HepG2 (cell line): ENCODE data around the gene BORCS5. TPM values are rescaled to one million over a fixed set of nuclear protein-coding genes. Genes with fewer than 3 reads are reported as not detected.
A peak's percentile ranks its signal among the peaks of the same experiment; 100 is the strongest.

Experiments
- ARNTL ChIP-seq: sonication (generic); formaldehyde crosslinking; IDR thresholded peaks from 2 replicates; pipeline ENCODE4 v1.4.0; 2020; ENCODE audit warnings: mild to moderate bottlenecking, missing genetic modification reagents
- ETV5 ChIP-seq: IDR thresholded peaks from 2 replicates; pipeline ENCODE4 v1.6.1; 2018; ENCODE audit warnings: missing biosample characterization, missing genetic modification reagents, inconsistent platforms, borderline replicate concordance
- HMG20B ChIP-seq: conservative IDR thresholded peaks from 2 replicates; pipeline ENCODE4 v1.6.1; 2016; ENCODE audit warnings: missing genetic modification reagents, missing compliant biosample characterization
- NONO ChIP-seq, 2 experiments: fragments of 450-650 bp in 1 of 2; sonication (generic) in 1 of 2; formaldehyde crosslinking in 1 of 2; IDR thresholded peaks in 1 of 2; conservative IDR thresholded peaks in 1 of 2; 2 replicates each; pipeline versions ENCODE4 v1.6.1 to v1.8.0; 2017 to 2022; ENCODE audit warnings: mild to moderate bottlenecking in 1 of 2, missing genetic modification reagents in 1 of 2, moderate library complexity in 1 of 2
- PHB2 ChIP-seq: fragments of 450-650 bp; IDR thresholded peaks from 2 replicates; pipeline ENCODE4 v1.6.1; 2018; ENCODE audit not compliant: partially characterized antibody
- POGZ ChIP-seq: sonication (generic); formaldehyde crosslinking; IDR thresholded peaks from 2 replicates; pipeline ENCODE4 v1.4.0; 2020; ENCODE audit warnings: mild to moderate bottlenecking, missing genetic modification reagents
- RFX3 ChIP-seq: IDR thresholded peaks from 2 replicates; pipeline ENCODE4 v1.6.1; 2016; ENCODE audit warnings: missing biosample characterization, missing genetic modification reagents
- SETDB1 ChIP-seq: sonication (generic); formaldehyde crosslinking; IDR thresholded peaks from 2 replicates; pipeline ENCODE4 v1.5.1; 2020; ENCODE audit warnings: missing genetic modification reagents, mild to moderate bottlenecking, borderline replicate concordance
- SP140L ChIP-seq: sonication (generic); formaldehyde crosslinking; IDR thresholded peaks from 2 replicates; pipeline ENCODE4 v1.4.0; 2020; ENCODE audit warnings: missing genetic modification reagents, borderline replicate concordance
- SP5 ChIP-seq: IDR thresholded peaks from 2 replicates; pipeline ENCODE4 v1.6.1; 2016; ENCODE audit warnings: low read depth, borderline replicate concordance
- TBX2 ChIP-seq: sonication (generic); formaldehyde crosslinking; IDR thresholded peaks from 2 replicates; pipeline ENCODE4 v1.5.0; 2020; ENCODE audit warnings: missing genetic modification reagents, mild to moderate bottlenecking, borderline replicate concordance
- XBP1 ChIP-seq: sonication (generic); formaldehyde crosslinking; IDR thresholded peaks from 2 replicates; pipeline ENCODE4 v1.5.0; 2020; ENCODE audit warnings: missing genetic modification reagents
- ZMAT3 ChIP-seq: sonication (generic); formaldehyde crosslinking; conservative IDR thresholded peaks from 2 replicates; pipeline ENCODE4 v1.7.0; 2021; ENCODE audit warnings: missing genetic modification reagents
- ZNF274 ChIP-seq: sonication (generic); formaldehyde crosslinking; IDR thresholded peaks from 2 replicates; pipeline ENCODE4 v1.5.1; 2020; ENCODE audit warnings: mild to moderate bottlenecking, missing genetic modification reagents
- ZNF317 ChIP-seq: sonication (generic); formaldehyde crosslinking; IDR thresholded peaks from 2 replicates; pipeline ENCODE4 v1.5.0; 2020; ENCODE audit warnings: mild to moderate bottlenecking, missing genetic modification reagents
- ZNF34 ChIP-seq: sonication (generic); formaldehyde crosslinking; IDR thresholded peaks from 2 replicates; pipeline ENCODE4 v1.4.0; 2020; ENCODE audit warnings: mild to moderate bottlenecking, missing genetic modification reagents, borderline replicate concordance
- ZNF501 ChIP-seq: sonication (generic); formaldehyde crosslinking; IDR thresholded peaks from 2 replicates; pipeline ENCODE4 v1.5.1; 2020; ENCODE audit warnings: mild to moderate bottlenecking, moderate library complexity, missing genetic modification reagents
- ZNF749 ChIP-seq: sonication (generic); formaldehyde crosslinking; IDR thresholded peaks from 2 replicates; pipeline ENCODE4 v1.8.0; 2022; ENCODE audit warnings: mild to moderate bottlenecking, missing genetic modification reagents, moderate library complexity, borderline replicate concordance
- polyA plus RNA-seq, 8 experiments: library from polyadenylated mRNA; depleted of rRNA in 3 of 8; stranded (reverse) in 7 of 8; unstranded in 1 of 8; fragments of >200 nt; fragmentation: Illumina TruSeq in 4 of 8; extraction: Trizol in 4 of 8; gene quantifications; 2 replicates each; pipeline versions ENCODE4 v1.2.1 to v1.2.3, GENCODE V29; 2011 to 2016; ENCODE audit warnings: low read depth in 4 of 8, missing spikeins in 1 of 8, mixed read lengths in 1 of 8; ENCODE audit not compliant: insufficient read depth in 1 of 8
- total RNA-seq, 5 experiments: library from RNA; depleted of rRNA; stranded (reverse); fragments of >200 nt; fragmentation: Illumina TruSeq; extraction: Trizol; gene quantifications; 2 replicates each; pipeline ENCODE4 v1.2.3, GENCODE V29; 2016; ENCODE audit warnings: low read depth in 1 of 5
- TF ChIP-seq, protein P1 (sequence below): IDR thresholded peaks from 2 replicates; pipeline ENCODE4 v1.6.1; 2018; ENCODE audit warnings: missing genetic modification reagents, mild to moderate bottlenecking, missing compliant biosample characterization
- TF ChIP-seq, protein P2 (sequence below): sonication (generic); formaldehyde crosslinking; IDR thresholded peaks from 2 replicates; pipeline ENCODE4 v1.4.0; 2020; ENCODE audit warnings: mild to moderate bottlenecking, low read depth, missing genetic modification reagents
- TF ChIP-seq, protein P3 (sequence below): sonication (generic); formaldehyde crosslinking; IDR thresholded peaks from 2 replicates; pipeline ENCODE4 v1.4.0; 2020; ENCODE audit warnings: missing genetic modification reagents
- TF ChIP-seq, protein P4 (sequence below): sonication (generic); formaldehyde crosslinking; conservative IDR thresholded peaks from 2 replicates; pipeline ENCODE4 v1.8.1; 2023; ENCODE audit warnings: missing genetic modification reagents
- TF ChIP-seq, protein P5 (sequence below): sonication (generic); formaldehyde crosslinking; IDR thresholded peaks from 2 replicates; pipeline ENCODE4 v1.9.0; 2022; ENCODE audit warnings: low read depth, missing genetic modification reagents

The BORCS5 gene
- total and polyA plus RNA-seq, 2 of the 13 experiments (the other 11 are each of a cell fraction or from before 2014, with no cell fraction given) = 3.9 to 4.7 TPM

DNA sequence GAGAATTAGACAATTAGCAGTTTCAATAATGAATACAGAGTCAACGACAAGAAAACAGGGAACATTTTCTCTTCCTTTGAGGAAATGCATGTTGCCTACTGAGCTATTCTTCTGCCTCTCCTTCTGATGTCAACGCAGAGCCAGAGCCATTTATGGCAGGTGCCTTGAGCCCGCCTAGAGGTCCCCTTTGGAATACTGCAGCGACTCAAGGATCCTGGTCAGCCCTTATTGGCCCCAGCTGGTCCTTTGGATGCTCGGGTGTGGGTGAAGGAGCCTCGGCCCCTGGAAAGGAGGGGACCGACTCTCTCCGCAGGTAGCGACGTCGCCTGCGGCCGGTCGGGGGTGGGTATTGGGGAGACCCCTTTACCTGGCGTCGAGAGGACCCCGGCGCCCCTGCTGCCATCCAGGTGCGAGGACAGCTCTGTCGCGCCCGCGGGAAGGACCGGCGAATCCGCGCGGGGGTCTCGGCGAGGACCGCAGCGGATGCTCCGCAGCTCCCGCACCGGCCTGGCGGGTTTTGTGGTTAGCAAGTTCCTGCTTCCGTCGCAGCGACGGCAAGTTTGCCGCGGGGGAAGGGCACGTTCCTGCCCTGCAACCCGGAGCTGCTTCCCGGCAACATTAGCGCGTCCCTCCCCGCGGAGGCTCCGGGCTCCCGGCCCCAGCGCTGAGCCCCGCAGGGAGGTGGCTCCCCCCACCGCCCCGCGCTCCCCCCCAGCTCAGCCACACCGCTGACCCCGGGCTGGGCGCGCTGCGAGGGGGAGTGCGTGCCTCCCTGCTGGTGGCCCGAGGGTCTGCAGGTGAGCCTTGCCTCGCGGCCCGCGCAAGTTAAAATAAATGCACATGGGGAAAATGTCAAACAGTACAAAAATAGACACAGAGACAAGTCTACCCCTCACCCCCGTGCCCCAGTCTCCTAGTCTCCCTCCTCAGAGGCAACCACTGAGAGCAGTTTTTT is 6.9 kb upstream of the BORCS5 start, which contains the start of gene MANSC1 (continued):
- TF ChIP-seq, protein P1, sequence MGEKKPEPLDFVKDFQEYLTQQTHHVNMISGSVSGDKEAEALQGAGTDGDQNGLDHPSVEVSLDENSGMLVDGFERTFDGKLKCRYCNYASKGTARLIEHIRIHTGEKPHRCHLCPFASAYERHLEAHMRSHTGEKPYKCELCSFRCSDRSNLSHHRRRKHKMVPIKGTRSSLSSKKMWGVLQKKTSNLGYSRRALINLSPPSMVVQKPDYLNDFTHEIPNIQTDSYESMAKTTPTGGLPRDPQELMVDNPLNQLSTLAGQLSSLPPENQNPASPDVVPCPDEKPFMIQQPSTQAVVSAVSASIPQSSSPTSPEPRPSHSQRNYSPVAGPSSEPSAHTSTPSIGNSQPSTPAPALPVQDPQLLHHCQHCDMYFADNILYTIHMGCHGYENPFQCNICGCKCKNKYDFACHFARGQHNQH (CRISPR knock-in tag) = peak; percentile 34; the same call in 1 of the 2 replicates
- TF ChIP-seq, protein P2, sequence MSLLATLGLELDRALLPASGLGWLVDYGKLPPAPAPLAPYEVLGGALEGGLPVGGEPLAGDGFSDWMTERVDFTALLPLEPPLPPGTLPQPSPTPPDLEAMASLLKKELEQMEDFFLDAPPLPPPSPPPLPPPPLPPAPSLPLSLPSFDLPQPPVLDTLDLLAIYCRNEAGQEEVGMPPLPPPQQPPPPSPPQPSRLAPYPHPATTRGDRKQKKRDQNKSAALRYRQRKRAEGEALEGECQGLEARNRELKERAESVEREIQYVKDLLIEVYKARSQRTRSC (CRISPR knock-in tag) = no peak
- peak; percentile 30; the same call in 1 of the 2 replicates for TF ChIP-seq POGZ
- TF ChIP-seq SP140L (CRISPR knock-in tag) = no peak
- no peak for TF ChIP-seq SP5 (CRISPR knock-in tag)
- no peak for TF ChIP-seq HMG20B (CRISPR knock-in tag)
- TF ChIP-seq ZMAT3 (CRISPR knock-in tag) = 0 out of 2 replicates have a peak, but pooled peaks have one; percentile 27
- TF ChIP-seq, protein P3, sequence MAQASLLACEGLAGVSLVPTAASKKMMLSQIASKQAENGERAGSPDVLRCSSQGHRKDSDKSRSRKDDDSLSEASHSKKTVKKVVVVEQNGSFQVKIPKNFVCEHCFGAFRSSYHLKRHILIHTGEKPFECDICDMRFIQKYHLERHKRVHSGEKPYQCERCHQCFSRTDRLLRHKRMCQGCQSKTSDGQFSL = peak; percentile 92
- TF ChIP-seq NONO (IDR thresholded peaks at IDR 0.05) = no peak
- peak; percentile 71; the same call in 1 of the 2 replicates for TF ChIP-seq NONO (CRISPR knock-in tag; conservative IDR thresholded peaks at IDR 0.05)
- no peak for TF ChIP-seq ZNF749 (CRISPR knock-in tag)
- peak; percentile 80 for TF ChIP-seq ZNF501 (CRISPR knock-in tag)
- 0 out of 2 replicates have a peak, but pooled peaks have one; percentile 44 for TF ChIP-seq ARNTL
- TF ChIP-seq ZNF34 (CRISPR knock-in tag) = no peak
- TF ChIP-seq, protein P4, sequence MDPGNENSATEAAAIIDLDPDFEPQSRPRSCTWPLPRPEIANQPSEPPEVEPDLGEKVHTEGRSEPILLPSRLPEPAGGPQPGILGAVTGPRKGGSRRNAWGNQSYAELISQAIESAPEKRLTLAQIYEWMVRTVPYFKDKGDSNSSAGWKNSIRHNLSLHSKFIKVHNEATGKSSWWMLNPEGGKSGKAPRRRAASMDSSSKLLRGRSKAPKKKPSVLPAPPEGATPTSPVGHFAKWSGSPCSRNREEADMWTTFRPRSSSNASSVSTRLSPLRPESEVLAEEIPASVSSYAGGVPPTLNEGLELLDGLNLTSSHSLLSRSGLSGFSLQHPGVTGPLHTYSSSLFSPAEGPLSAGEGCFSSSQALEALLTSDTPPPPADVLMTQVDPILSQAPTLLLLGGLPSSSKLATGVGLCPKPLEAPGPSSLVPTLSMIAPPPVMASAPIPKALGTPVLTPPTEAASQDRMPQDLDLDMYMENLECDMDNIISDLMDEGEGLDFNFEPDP (CRISPR knock-in tag) = no peak
- peak; percentile 68; the same call in 1 of the 2 replicates for TF ChIP-seq ZNF274 (CRISPR knock-in tag)
- TF ChIP-seq XBP1 = no peak
- TF ChIP-seq ZNF317 (CRISPR knock-in tag) = 0 out of 2 replicates have a peak, but pooled peaks have one; percentile 47
- no peak for TF ChIP-seq PHB2
- no peak; the same call in 1 of the 2 replicates for TF ChIP-seq ETV5 (CRISPR knock-in tag)
- no peak for TF ChIP-seq RFX3 (CRISPR knock-in tag)
- no peak for TF ChIP-seq TBX2 (CRISPR knock-in tag)
- TF ChIP-seq SETDB1 = no peak
- TF ChIP-seq, protein P5, sequence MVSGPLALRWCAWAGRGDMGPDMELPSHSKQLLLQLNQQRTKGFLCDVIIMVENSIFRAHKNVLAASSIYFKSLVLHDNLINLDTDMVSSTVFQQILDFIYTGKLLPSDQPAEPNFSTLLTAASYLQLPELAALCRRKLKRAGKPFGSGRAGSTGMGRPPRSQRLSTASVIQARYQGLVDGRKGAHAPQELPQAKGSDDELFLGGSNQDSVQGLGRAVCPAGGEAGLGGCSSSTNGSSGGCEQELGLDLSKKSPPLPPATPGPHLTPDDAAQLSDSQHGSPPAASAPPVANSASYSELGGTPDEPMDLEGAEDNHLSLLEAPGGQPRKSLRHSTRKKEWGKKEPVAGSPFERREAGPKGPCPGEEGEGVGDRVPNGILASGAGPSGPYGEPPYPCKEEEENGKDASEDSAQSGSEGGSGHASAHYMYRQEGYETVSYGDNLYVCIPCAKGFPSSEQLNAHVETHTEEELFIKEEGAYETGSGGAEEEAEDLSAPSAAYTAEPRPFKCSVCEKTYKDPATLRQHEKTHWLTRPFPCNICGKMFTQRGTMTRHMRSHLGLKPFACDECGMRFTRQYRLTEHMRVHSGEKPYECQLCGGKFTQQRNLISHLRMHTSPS = no peak
